Measurements from ENCODE around the gene LHX2. TPM values are rescaled to one million over a fixed set of nuclear protein-coding genes. Genes with fewer than 3 reads are reported as not detected.

The LHX2 gene
- total and polyA plus RNA-seq, 2 of the 4 experiments (the other 2 are of a cell fraction), result not detected

GRCh38 chr9:123998278-123998925, 13.2 kb upstream of the LHX2 start:
- Histone ChIP-seq H3K9ac (ENCODE audit: low read depth, low read length) (no peak overlapping the region), H3K9me3 (ENCODE audit: control insufficient read depth, insufficient read depth, low read length) (peaks cover 11% of the 10 kb centered on the region), H3K79me1 (ENCODE audit: low read depth in 1 of 2, low read length in 2 of 2) (no peaks in the 10 kb centered on the region), H2BK120ac (ENCODE audit: low read depth, low read length) (no peak overlapping the region), H2AK5ac (ENCODE audit: low read depth, low read length) (no peak overlapping the region), H3K4me3 (ENCODE audit: insufficient read depth, low read depth, low read length) (no peak overlapping the region), H3K4ac (ENCODE audit: low read depth, low read length) (no peak overlapping the region), H3K36me3 (ENCODE audit: control insufficient read depth, insufficient read depth, low read length) (no peaks in the 10 kb centered on the region), H3K4me1 (ENCODE audit: control insufficient read depth, insufficient read depth, low read length) (no peaks in the 10 kb centered on the region), H2BK5ac (ENCODE audit: low read depth, low read length, poor library complexity, severe bottlenecking) (no peak overlapping the region), H3K18ac (ENCODE audit: low read depth, low read length) (no peak overlapping the region), H3K56ac (ENCODE audit: extremely low read depth, insufficient read depth, low read length) (no peak overlapping the region), H3K4me2 (ENCODE audit: low read depth, low read length) (no peak overlapping the region; the same call in 1 of the 2 replicates), H3K9me1 (ENCODE audit: insufficient read depth, low read length) (0 out of 2 replicates have a peak, but pooled peaks cover 5% of the 10 kb centered on the region), H3K27me3 (ENCODE audit: control insufficient read depth, insufficient read depth, low read length) (peaks cover 88% of the 10 kb centered on the region), H3K27ac (ENCODE audit: insufficient read depth, low read length) (no peak overlapping the region), H3K14ac (replicated peaks; ENCODE audit: low read depth, low read length) (no peak overlapping the region), H2BK20ac (ENCODE audit: low read depth, low read length) (no peak overlapping the region), H2AFZ (replicated peaks; ENCODE audit: low read length, poor library complexity) (no peak overlapping the region), H4K8ac (ENCODE audit: low read depth in 2 of 2, low read length in 2 of 2) (no peak overlapping the region), H2BK15ac (ENCODE audit: low read depth, low read length) (no peak overlapping the region), H3K23ac (ENCODE audit: low read depth, low read length) (0 out of 2 replicates have a peak overlapping the region, but pooled peaks have one; percentile 32), H4K20me1 (ENCODE audit: insufficient read depth, low read length) (peaks cover 7% of the 10 kb centered on the region; the same call in 1 of the 2 replicates), H4K91ac (ENCODE audit: insufficient read depth, low read depth, low read length) (no peak overlapping the region), H4K5ac (ENCODE audit: low read depth, low read length) (no peak overlapping the region), H2AK9ac (replicated peaks; ENCODE audit: low read depth, low read length, poor library complexity) (no peak overlapping the region)
- POLR2A ChIA-PET (ENCODE audit: unreplicated experiment), result no interaction called here
- intact Hi-C loops (cut with micrococcal nuclease) (no loop called here), dilution Hi-C loops (cut with HindIII; ENCODE audit: low sequenced_read_pairs, unreplicated experiment) (no loop called here), in situ Hi-C loops (cut with MboI; ENCODE audit: low sequenced_read_pairs) (no loop called here)
- ATAC-seq (ENCODE audit: low read depth), result no peak
- no TSS peak for BruUV-seq (replicated peaks)
- CTCF ChIA-PET, result no interaction called here
- no peak for DNase-seq
- WGBS, 2 experiments (ENCODE audit: extremely low coverage in 2 of 2, insufficient read length in 1 of 2), result 10% methylated on average over 2 of the region's 6 CpGs; no CpG with 5 or more reads in 1 of the 2 experiments
- TF ChIP-seq MAZ (IDR thresholded peaks at IDR 0.05; ENCODE audit: borderline replicate concordance, low read depth, low read length) (no peak), BHLHE40 (IDR thresholded peaks at IDR 0.05; ENCODE audit: low read depth, low read length) (no peak), ELK1 (IDR thresholded peaks at IDR 0.05; ENCODE audit: borderline replicate concordance, low read depth, low read length) (no peak), NFE2L2 (IDR thresholded peaks at IDR 0.05; ENCODE audit: low read depth, low read length) (no peak), FOS (IDR thresholded peaks at IDR 0.05; ENCODE audit: low read depth, low read length) (no peak), CTCF (conservative IDR thresholded peaks at IDR 0.05; ENCODE audit: low read depth, low read length) (no peak), SMC3 (IDR thresholded peaks at IDR 0.05; ENCODE audit: low read depth, low read length) (no peak), MAFK (IDR thresholded peaks at IDR 0.05; ENCODE audit: low read depth, low read length) (no peak), CHD1 (IDR thresholded peaks at IDR 0.05; ENCODE audit: low read depth, low read length) (no peak), CEBPB (IDR thresholded peaks at IDR 0.05; ENCODE audit: low read depth, low read length) (no peak), POLR2A (IDR thresholded peaks at IDR 0.05; ENCODE audit: low read depth, low read length) (no peak), RFX5 (IDR thresholded peaks at IDR 0.05; ENCODE audit: low read depth, low read length) (no peak), RAD21 (IDR thresholded peaks at IDR 0.05; ENCODE audit: low read length) (no peak)
- TF ChIP-seq, protein P1, sequence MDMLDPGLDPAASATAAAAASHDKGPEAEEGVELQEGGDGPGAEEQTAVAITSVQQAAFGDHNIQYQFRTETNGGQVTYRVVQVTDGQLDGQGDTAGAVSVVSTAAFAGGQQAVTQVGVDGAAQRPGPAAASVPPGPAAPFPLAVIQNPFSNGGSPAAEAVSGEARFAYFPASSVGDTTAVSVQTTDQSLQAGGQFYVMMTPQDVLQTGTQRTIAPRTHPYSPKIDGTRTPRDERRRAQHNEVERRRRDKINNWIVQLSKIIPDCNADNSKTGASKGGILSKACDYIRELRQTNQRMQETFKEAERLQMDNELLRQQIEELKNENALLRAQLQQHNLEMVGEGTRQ (IDR thresholded peaks at IDR 0.05; ENCODE audit: low read depth, low read length), result no peak
